Hepatocyte (in vitro differentiated cells): Measurements from ENCODE around the gene COL13A1. TPM values are rescaled to one million over a fixed set of nuclear protein-coding genes. Genes with fewer than 3 reads are reported as not detected.
A peak's percentile ranks its signal among the peaks of the same experiment; 100 is the strongest.

Experiments used
- DNase-seq: peaks from one replicate; pipeline ENCODE4 v3.0.0-alpha.2; 2016; ENCODE audit warnings: low spot score
- H2AFZ ChIP-seq: fragments of 200-600 bp; sonication (generic); 2 replicates; pipeline ENCODE4 v1.6.0; 2016; ENCODE audit warnings: antibody characterized with exemption, mild to moderate bottlenecking
- H3K27ac ChIP-seq: fragments of 200-600 bp; sonication (generic); 2 replicates; pipeline ENCODE4 v1.5.1; 2016; ENCODE audit warnings: mild to moderate bottlenecking
- H3K27me3 ChIP-seq: fragments of 200-600 bp; sonication (generic); 2 replicates; pipeline ENCODE4 v1.6.1; 2016
- H3K36me3 ChIP-seq: fragments of 200-600 bp; sonication (generic); replicated peaks from 2 replicates; pipeline ENCODE4 v1.5.1; 2016; ENCODE audit warnings: low read depth; ENCODE audit not compliant: insufficient read depth
- H3K4me1 ChIP-seq: fragments of 200-600 bp; sonication (generic); 2 replicates; pipeline ENCODE4 v1.5.1; 2016; ENCODE audit warnings: mild to moderate bottlenecking, moderate library complexity; ENCODE audit not compliant: insufficient read depth
- H3K4me2 ChIP-seq: fragments of 200-600 bp; sonication (generic); 2 replicates; pipeline ENCODE4 v1.6.0; 2016
- H3K4me3 ChIP-seq: fragments of 200-600 bp; sonication (generic); 2 replicates; pipeline ENCODE4 v1.5.1; 2016; ENCODE audit warnings: mild to moderate bottlenecking
- H3K79me2 ChIP-seq: fragments of 200-600 bp; sonication (generic); 2 replicates; pipeline ENCODE4 v1.6.0; 2017; ENCODE audit warnings: mild to moderate bottlenecking
- H3K9me2 ChIP-seq: fragments of 200-600 bp; sonication (generic); replicated peaks from 2 replicates; pipeline ENCODE4 v1.6.0; 2017; ENCODE audit warnings: mild to moderate bottlenecking; ENCODE audit not compliant: insufficient read depth
- H3K9me3 ChIP-seq: fragments of 200-600 bp; sonication (generic); 2 replicates; pipeline ENCODE4 v1.5.1; 2016; ENCODE audit warnings: low read depth, mild to moderate bottlenecking
- H4K20me1 ChIP-seq: fragments of 200-600 bp; sonication (generic); 2 replicates; pipeline ENCODE4 v1.6.0; 2016; ENCODE audit warnings: mild to moderate bottlenecking; ENCODE audit not compliant: insufficient read depth, poor library complexity, severe bottlenecking
- EZH2 ChIP-seq: fragments of 200-600 bp; sonication (generic); IDR thresholded peaks from 2 replicates; pipeline ENCODE4 v1.6.1; 2016; ENCODE audit warnings: antibody characterized with exemption, mild to moderate bottlenecking, borderline replicate concordance
- EZH2phosphoT487 ChIP-seq: fragments of 200-600 bp; sonication (generic); IDR thresholded peaks from one replicate; pipeline ENCODE4 v1.6.1; 2018; ENCODE audit warnings: antibody characterized with exemption, mild to moderate bottlenecking, low read depth, moderate library complexity; ENCODE audit not compliant: unreplicated experiment, severe bottlenecking
- WGBS: methylation state at CpG from one replicate; pipeline ENCODE4 v1.1.6; 2016; ENCODE audit warnings: low lambda C conversion rate; ENCODE audit errors: missing lambda C conversion rate; 5-methylcytosine and 5-hydroxymethylcytosine counted together
- polyA plus RNA-seq: library from polyadenylated mRNA; unstranded; fragments of >200 nt; fragmentation: Nextera tagmentation; extraction: Ambion mirVana; gene quantifications from 2 replicates; pipeline ENCODE4 v1.2.1, GENCODE V29; 2016
- total RNA-seq: library from RNA; depleted of rRNA; stranded (reverse); fragments of >200 nt; gene quantifications from 2 replicates; pipeline ENCODE4 v1.2.3, GENCODE V29; 2014
- TF ChIP-seq, protein P1 (sequence below): fragments of 200-600 bp; sonication (generic); IDR thresholded peaks from 2 replicates; pipeline ENCODE4 v1.5.1; 2016; ENCODE audit warnings: antibody characterized with exemption, mild to moderate bottlenecking; ENCODE audit not compliant: poor library complexity

COL13A1 gene
- total and polyA plus RNA-seq, 2 experiments from 2014 or later, result 4.5 to 8.5 TPM

DNA sequence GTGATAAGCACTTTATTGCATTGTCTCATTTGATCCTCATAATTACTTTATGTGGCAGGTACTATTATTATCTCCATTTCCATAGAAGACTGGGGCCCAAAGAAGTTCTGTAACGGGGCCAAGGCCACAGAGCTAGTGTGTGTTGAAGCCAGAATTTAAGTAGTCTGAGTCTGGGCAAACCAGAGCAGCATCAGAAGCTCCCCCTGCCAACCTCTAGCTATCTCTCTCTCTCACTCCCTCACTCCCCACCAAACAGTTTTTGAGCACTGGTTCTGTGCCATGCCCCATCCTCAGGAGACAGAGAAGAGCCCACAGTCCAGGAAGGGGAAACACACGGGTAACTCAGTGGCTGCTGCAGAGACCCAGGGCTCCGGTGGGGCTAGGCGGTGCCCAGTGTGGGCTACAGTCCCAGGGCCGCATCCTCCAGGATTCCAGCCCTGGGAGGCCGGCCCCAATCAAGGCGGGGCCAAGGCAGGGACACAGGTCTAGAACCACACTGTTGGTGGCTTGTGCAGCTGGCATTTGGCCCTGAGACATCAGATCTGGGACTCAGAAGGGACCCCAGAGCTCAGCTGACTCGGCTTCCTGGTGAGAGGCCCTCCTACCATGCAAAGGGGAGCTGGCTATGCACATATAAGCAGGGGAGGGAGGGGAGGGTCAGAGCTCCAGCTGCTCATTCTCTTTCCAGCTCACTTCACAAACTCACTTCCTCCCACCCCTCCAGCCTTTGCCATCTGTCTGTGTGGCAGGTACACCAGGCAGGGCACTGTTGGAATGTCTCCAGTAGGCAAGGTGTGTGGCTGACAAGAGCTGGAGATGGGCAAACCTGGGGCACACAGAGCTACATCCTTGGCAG, 34.4 kb downstream of the COL13A1 start:
- peak; percentile 38 for DNase-seq
- no peaks in the 10 kb centered on the region for H3K36me3 ChIP-seq

DNA sequence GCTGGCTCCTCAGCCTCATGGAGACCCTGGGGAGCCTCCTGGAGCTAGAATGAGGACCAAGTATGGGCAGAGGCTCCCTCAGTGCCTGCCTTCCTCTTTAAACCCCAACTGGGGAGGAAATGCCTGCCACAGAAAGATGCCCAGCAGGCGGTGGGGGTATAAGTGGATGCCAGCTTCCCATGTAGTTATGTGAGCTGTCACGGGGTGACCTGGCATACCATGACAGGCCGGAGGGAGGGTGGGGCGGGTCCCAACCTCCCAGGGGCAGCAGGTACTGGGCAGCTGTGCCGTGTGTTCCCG, 35.0 kb downstream of the COL13A1 start:
- Histone ChIP-seq H3K4me2 (no peak overlapping the region), H3K9me3 (no peaks in the 10 kb centered on the region), H3K9me2 (no peaks in the 10 kb centered on the region), H3K27ac (no peak overlapping the region), H3K79me2 (no peaks in the 10 kb centered on the region), H2AFZ (no peak overlapping the region), H3K27me3 (no peaks in the 10 kb centered on the region), H4K20me1 (no peaks in the 10 kb centered on the region), H3K4me3 (no peak overlapping the region), H3K36me3 (no peaks in the 10 kb centered on the region), H3K4me1 (peaks cover 26% of the 10 kb centered on the region)
- DNase-seq, result no peak
- WGBS, result 100% methylated on average over 6 of the region's 6 CpGs
- no peak for TF ChIP-seq EZH2
- TF ChIP-seq, protein P1, sequence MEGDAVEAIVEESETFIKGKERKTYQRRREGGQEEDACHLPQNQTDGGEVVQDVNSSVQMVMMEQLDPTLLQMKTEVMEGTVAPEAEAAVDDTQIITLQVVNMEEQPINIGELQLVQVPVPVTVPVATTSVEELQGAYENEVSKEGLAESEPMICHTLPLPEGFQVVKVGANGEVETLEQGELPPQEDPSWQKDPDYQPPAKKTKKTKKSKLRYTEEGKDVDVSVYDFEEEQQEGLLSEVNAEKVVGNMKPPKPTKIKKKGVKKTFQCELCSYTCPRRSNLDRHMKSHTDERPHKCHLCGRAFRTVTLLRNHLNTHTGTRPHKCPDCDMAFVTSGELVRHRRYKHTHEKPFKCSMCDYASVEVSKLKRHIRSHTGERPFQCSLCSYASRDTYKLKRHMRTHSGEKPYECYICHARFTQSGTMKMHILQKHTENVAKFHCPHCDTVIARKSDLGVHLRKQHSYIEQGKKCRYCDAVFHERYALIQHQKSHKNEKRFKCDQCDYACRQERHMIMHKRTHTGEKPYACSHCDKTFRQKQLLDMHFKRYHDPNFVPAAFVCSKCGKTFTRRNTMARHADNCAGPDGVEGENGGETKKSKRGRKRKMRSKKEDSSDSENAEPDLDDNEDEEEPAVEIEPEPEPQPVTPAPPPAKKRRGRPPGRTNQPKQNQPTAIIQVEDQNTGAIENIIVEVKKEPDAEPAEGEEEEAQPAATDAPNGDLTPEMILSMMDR, result no peak
- TF ChIP-seq EZH2phosphoT487, result no peak

More for the DNA sequence above, 34.4 kb downstream of the COL13A1 start:
- no peaks in the 10 kb centered on the region for H3K27me3 ChIP-seq
- peaks cover 26% of the 10 kb centered on the region for H3K4me1 ChIP-seq
- no peak for TF ChIP-seq EZH2phosphoT487
- no peak for TF ChIP-seq EZH2
- TF ChIP-seq, protein P1, result no peak
- 74% methylated on average over 8 of the region's 8 CpGs for WGBS
- no peaks in the 10 kb centered on the region for H3K9me3 ChIP-seq
- no peak overlapping the region for H3K4me2 ChIP-seq
- no peak overlapping the region for H3K27ac ChIP-seq
- no peak overlapping the region for H2AFZ ChIP-seq
- H4K20me1 ChIP-seq, result no peaks in the 10 kb centered on the region
- no peaks in the 10 kb centered on the region for H3K9me2 ChIP-seq
- H3K79me2 ChIP-seq, result no peaks in the 10 kb centered on the region
- no peak overlapping the region for H3K4me3 ChIP-seq

DNA sequence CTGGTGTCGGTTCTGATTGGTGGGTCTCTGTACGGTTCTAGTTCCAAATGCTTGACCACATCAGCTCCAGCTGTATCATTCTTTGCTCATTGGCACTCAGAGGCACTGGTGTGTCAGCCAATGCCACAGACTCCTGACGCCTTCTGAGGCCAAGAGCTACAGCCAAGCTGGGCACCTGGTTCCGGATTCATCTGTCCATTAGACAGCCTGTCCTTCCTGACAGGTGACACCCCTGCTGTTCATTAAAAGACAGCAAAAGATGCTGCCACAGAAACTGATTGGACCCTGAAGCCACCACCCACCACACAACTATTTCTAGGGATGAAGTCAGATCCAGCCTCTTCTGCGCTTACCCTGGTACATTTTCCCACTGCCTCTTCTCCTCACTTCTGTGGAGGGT, 35.6 kb downstream of the COL13A1 start:
- Histone ChIP-seq H3K4me1 (peaks cover 26% of the 10 kb centered on the region), H4K20me1 (no peaks in the 10 kb centered on the region), H3K27ac (no peak overlapping the region), H3K36me3 (no peaks in the 10 kb centered on the region), H3K9me2 (no peaks in the 10 kb centered on the region), H3K4me3 (no peak overlapping the region), H3K79me2 (no peaks in the 10 kb centered on the region), H3K4me2 (no peak overlapping the region), H3K9me3 (no peaks in the 10 kb centered on the region), H2AFZ (no peak overlapping the region), H3K27me3 (no peaks in the 10 kb centered on the region)
- no peak for DNase-seq
- no peak for TF ChIP-seq EZH2
- TF ChIP-seq, protein P1, result no peak
- no peak for TF ChIP-seq EZH2phosphoT487
- 94% methylated on average over 5 of the region's 5 CpGs for WGBS
